IPS-18a (cell line): ENCODE data around the gene DOK3.

ENCODE experiments used
- H3K27ac ChIP-seq: one replicate; pipeline ENCODE4 v1.5.1; 2013; ENCODE audit warnings: low read length
- H3K27me3 ChIP-seq: one replicate; pipeline ENCODE4 v1.6.1; 2013; ENCODE audit warnings: mild to moderate bottlenecking, low read length; ENCODE audit not compliant: control insufficient read depth, insufficient read depth
- H3K36me3 ChIP-seq: one replicate; pipeline ENCODE4 v1.6.1; 2013; ENCODE audit warnings: low read depth, low read length; ENCODE audit not compliant: control insufficient read depth
- H3K4me1 ChIP-seq: one replicate; pipeline ENCODE4 v1.6.1; 2013; ENCODE audit warnings: low read depth, low read length; ENCODE audit not compliant: control insufficient read depth
- H3K4me3 ChIP-seq: one replicate; pipeline ENCODE4 v1.5.1; 2013; ENCODE audit warnings: low read length
- H3K9ac ChIP-seq: one replicate; pipeline ENCODE4 v1.6.1; 2013; ENCODE audit warnings: mild to moderate bottlenecking, low read length, moderate library complexity
- H3K9me3 ChIP-seq: one replicate; pipeline ENCODE4 v1.6.1; 2013; ENCODE audit warnings: low read depth, low read length; ENCODE audit not compliant: control insufficient read depth

Gene DOK3

GRCh38 chr5:177510567-177511053 lies 984 bp upstream of the DOK3 start:
- H3K36me3 ChIP-seq: peaks cover 54% of the 10 kb centered on the region
- no peak overlapping the region for H3K4me3 ChIP-seq
- H3K4me1 ChIP-seq: no peaks in the 10 kb centered on the region
- H3K27me3 ChIP-seq: no peaks in the 10 kb centered on the region
- H3K9ac ChIP-seq: no peak overlapping the region
- no peak overlapping the region for H3K27ac ChIP-seq
- no peaks in the 10 kb centered on the region for H3K9me3 ChIP-seq

- peaks cover 49% of the 10 kb centered on the region for H3K36me3 ChIP-seq
- no peak overlapping the region for H3K27ac ChIP-seq
These were observed 453 bp upstream of the DOK3 start for GRCh38 chr5:177509991-177510566.

GRCh38 chr5:177508837-177509236 lies 789 bp downstream of the DOK3 start:
- no peak overlapping the region for H3K9ac ChIP-seq
- H3K9me3 ChIP-seq: no peaks in the 10 kb centered on the region
- H3K27ac ChIP-seq: no peak overlapping the region
- H3K4me1 ChIP-seq: no peaks in the 10 kb centered on the region
- H3K4me3 ChIP-seq: no peak overlapping the region
- H3K36me3 ChIP-seq: peaks cover 37% of the 10 kb centered on the region
- H3K27me3 ChIP-seq: no peaks in the 10 kb centered on the region

More at GRCh38 chr5:177509991-177510566, 453 bp upstream of the DOK3 start:
- Histone ChIP-seq H3K4me3 (no peak overlapping the region), H3K9ac (no peak overlapping the region), H3K9me3 (no peaks in the 10 kb centered on the region), H3K4me1 (no peaks in the 10 kb centered on the region), H3K27me3 (no peaks in the 10 kb centered on the region)

- no peak overlapping the region for H3K9ac ChIP-seq
- peaks cover 31% of the 10 kb centered on the region for H3K36me3 ChIP-seq
- no peak overlapping the region for H3K27ac ChIP-seq
- H3K27me3 ChIP-seq: no peaks in the 10 kb centered on the region
- no peak overlapping the region for H3K4me3 ChIP-seq
- H3K4me1 ChIP-seq: no peaks in the 10 kb centered on the region
- no peaks in the 10 kb centered on the region for H3K9me3 ChIP-seq
These were observed 1.4 kb downstream of the DOK3 start for GRCh38 chr5:177508221-177508611.

GRCh38 chr5:177507596-177508220 lies 1.9 kb downstream of the DOK3 start:
- Histone ChIP-seq H3K27ac (no peak overlapping the region), H3K9me3 (no peaks in the 10 kb centered on the region), H3K27me3 (no peaks in the 10 kb centered on the region), H3K4me1 (no peaks in the 10 kb centered on the region), H3K4me3 (no peak overlapping the region), H3K9ac (no peak overlapping the region), H3K36me3 (peaks cover 26% of the 10 kb centered on the region)

- Histone ChIP-seq H3K36me3 (peaks cover 21% of the 10 kb centered on the region), H3K4me1 (no peaks in the 10 kb centered on the region)
These were observed 2.5 kb downstream of the DOK3 start for GRCh38 chr5:177507165-177507564.

GRCh38 chr5:177505075-177505474 lies 4.6 kb downstream of the DOK3 start:
- Histone ChIP-seq H3K4me3 (no peak overlapping the region), H3K27me3 (no peaks in the 10 kb centered on the region), H3K27ac (no peak overlapping the region), H3K9me3 (no peaks in the 10 kb centered on the region), H3K36me3 (no peaks in the 10 kb centered on the region), H3K9ac (no peak overlapping the region), H3K4me1 (peaks cover 10% of the 10 kb centered on the region)

More at GRCh38 chr5:177507165-177507564, 2.5 kb downstream of the DOK3 start:
- Histone ChIP-seq H3K27me3 (no peaks in the 10 kb centered on the region), H3K9me3 (no peaks in the 10 kb centered on the region), H3K4me3 (no peak overlapping the region), H3K9ac (no peak overlapping the region), H3K27ac (no peak overlapping the region)

GRCh38 chr5:177504086-177505056 lies 5.3 kb downstream of the DOK3 start:
- Histone ChIP-seq H3K4me1 (peaks cover 10% of the 10 kb centered on the region), H3K9me3 (no peaks in the 10 kb centered on the region), H3K4me3 (no peak overlapping the region), H3K9ac (no peak overlapping the region), H3K27ac (no peak overlapping the region), H3K36me3 (no peaks in the 10 kb centered on the region), H3K27me3 (peaks cover 6% of the 10 kb centered on the region)

GRCh38 chr5:177503351-177504085 lies 6.1 kb downstream of the DOK3 start:
- Histone ChIP-seq H3K27me3 (peaks cover 15% of the 10 kb centered on the region), H3K9ac (no peak overlapping the region), H3K9me3 (no peaks in the 10 kb centered on the region), H3K4me3 (no peak overlapping the region), H3K27ac (no peak overlapping the region), H3K36me3 (no peaks in the 10 kb centered on the region), H3K4me1 (peaks cover 14% of the 10 kb centered on the region)

- Histone ChIP-seq H3K4me1 (peaks cover 18% of the 10 kb centered on the region), H3K36me3 (no peaks in the 10 kb centered on the region), H3K27ac (no peak overlapping the region), H3K27me3 (peaks cover 21% of the 10 kb centered on the region), H3K9ac (no peak overlapping the region), H3K4me3 (no peak overlapping the region), H3K9me3 (no peaks in the 10 kb centered on the region)
These were observed 6.7 kb downstream of the DOK3 start for GRCh38 chr5:177502886-177503285.
